Vagina (tissue), 2 donors: ENCODE measurements around the gene ABHD6.

Experiments used
- CTCF ChIP-seq, 3 experiments: fragments of 450-650 bp in 2 of 3; fragments of 200-600 bp in 1 of 3; sonication (generic) in 1 of 3; IDR thresholded peaks; one replicate each; pipeline ENCODE4 v1.5.1; 2017 to 2019; ENCODE audit warnings: antibody characterized with exemption in 3 of 3, mild to moderate bottlenecking in 2 of 3, moderate library complexity in 2 of 3
- POLR2A ChIP-seq, 2 donors: fragments of 450-650 bp; IDR thresholded peaks; one replicate each; pipeline ENCODE4 v1.6.1; 2017; ENCODE audit warnings: antibody characterized with exemption in 2 of 2, mild to moderate bottlenecking in 2 of 2, moderate library complexity in 2 of 2

- no peak for TF ChIP-seq CTCF (IDR thresholded peaks at IDR 0.05)
- no peak for TF ChIP-seq POLR2A (IDR thresholded peaks at IDR 0.05)
Measured at GRCh38 chr3:58203541-58203940, 34.1 kb upstream of the ABHD6 start.
